Left ventricle myocardium inferior (tissue), 1 donor: ENCODE data around the gene ESPN. TPM values are rescaled to one million over a fixed set of nuclear protein-coding genes. Genes with fewer than 3 reads are reported as not detected.

Experiments used
- DNase-seq: peaks from one replicate; pipeline ENCODE4 v3.0.0-alpha.2; 2020
- H3K27ac ChIP-seq: fragments of 200-600 bp; replicated peaks from 2 replicates; pipeline ENCODE4 v1.8.0; 2021
- H3K27me3 ChIP-seq: fragments of 200-600 bp; 2 replicates; pipeline ENCODE4 v1.8.0; 2021; ENCODE audit warnings: low read depth
- H3K36me3 ChIP-seq: fragments of 200-600 bp; 2 replicates; pipeline ENCODE4 v1.8.0; 2021
- H3K4me1 ChIP-seq: fragments of 200-600 bp; 2 replicates; pipeline ENCODE4 v1.8.0; 2021
- H3K4me3 ChIP-seq: fragments of 200-600 bp; 2 replicates; pipeline ENCODE4 v1.8.0; 2021; ENCODE audit warnings: mild to moderate bottlenecking, moderate library complexity
- H3K9me3 ChIP-seq: fragments of 200-600 bp; replicated peaks from 2 replicates; pipeline ENCODE4 v1.8.0; 2021
- intact Hi-C: fragments of 100-400 bp; cut with micrococcal nuclease; formaldehyde crosslinking; loops from one replicate; pipeline ENCODE4 v1.11.0; 2022
- total RNA-seq: library from RNA; stranded (reverse); fragmentation: NEBNext Ultra II Directional; extraction: Animal tissue kit (Norgen Biotek cat#: 25700); gene quantifications from one replicate; pipeline ENCODE4 v1.2.1, GENCODE V29; 2021
- TF ChIP-seq, protein P1 (sequence below): fragments of 200-600 bp; IDR thresholded peaks from 2 replicates; pipeline ENCODE4 v1.8.0; 2021; ENCODE audit warnings: antibody characterized with exemption, mild to moderate bottlenecking, borderline replicate concordance
- donor health status: DM: no; HTN: yes; CAD: no; lungs with severe emphysema.

Gene ESPN
- total RNA-seq, 1 donor from 2014 or later = 0.41 TPM

- Histone ChIP-seq H3K9me3 (no peaks in the 10 kb centered on the region), H3K4me1 (peaks cover 37% of the 10 kb centered on the region), H3K4me3 (no peak overlapping the region), H3K27ac (no peak overlapping the region), H3K36me3 (peaks cover 28% of the 10 kb centered on the region), H3K27me3 (peaks cover 50% of the 10 kb centered on the region)
- TF ChIP-seq, protein P1, sequence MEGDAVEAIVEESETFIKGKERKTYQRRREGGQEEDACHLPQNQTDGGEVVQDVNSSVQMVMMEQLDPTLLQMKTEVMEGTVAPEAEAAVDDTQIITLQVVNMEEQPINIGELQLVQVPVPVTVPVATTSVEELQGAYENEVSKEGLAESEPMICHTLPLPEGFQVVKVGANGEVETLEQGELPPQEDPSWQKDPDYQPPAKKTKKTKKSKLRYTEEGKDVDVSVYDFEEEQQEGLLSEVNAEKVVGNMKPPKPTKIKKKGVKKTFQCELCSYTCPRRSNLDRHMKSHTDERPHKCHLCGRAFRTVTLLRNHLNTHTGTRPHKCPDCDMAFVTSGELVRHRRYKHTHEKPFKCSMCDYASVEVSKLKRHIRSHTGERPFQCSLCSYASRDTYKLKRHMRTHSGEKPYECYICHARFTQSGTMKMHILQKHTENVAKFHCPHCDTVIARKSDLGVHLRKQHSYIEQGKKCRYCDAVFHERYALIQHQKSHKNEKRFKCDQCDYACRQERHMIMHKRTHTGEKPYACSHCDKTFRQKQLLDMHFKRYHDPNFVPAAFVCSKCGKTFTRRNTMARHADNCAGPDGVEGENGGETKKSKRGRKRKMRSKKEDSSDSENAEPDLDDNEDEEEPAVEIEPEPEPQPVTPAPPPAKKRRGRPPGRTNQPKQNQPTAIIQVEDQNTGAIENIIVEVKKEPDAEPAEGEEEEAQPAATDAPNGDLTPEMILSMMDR = no peak
- no peak for DNase-seq
- intact Hi-C loops = no loop called here
These were observed 38.5 kb downstream of the ESPN start for GRCh38 chr1:6463120-6463412.

- Histone ChIP-seq H3K9me3 (no peaks in the 10 kb centered on the region), H3K27ac (peak overlapping the region; percentile 16), H3K27me3 (peaks cover 36% of the 10 kb centered on the region), H3K4me3 (no peak overlapping the region), H3K36me3 (peaks cover 41% of the 10 kb centered on the region), H3K4me1 (peaks cover 37% of the 10 kb centered on the region)
- intact Hi-C loops = no loop called here
- TF ChIP-seq, protein P1 = peak; percentile 44
- DNase-seq = peak; percentile 79
These were observed 39.9 kb downstream of the ESPN start for GRCh38 chr1:6464514-6464836.

- Histone ChIP-seq H3K4me1 (peaks cover 34% of the 10 kb centered on the region), H3K27me3 (peaks cover 32% of the 10 kb centered on the region)
These were observed 40.3 kb downstream of the ESPN start for GRCh38 chr1:6464915-6465314.

GRCh38 chr1:6465461-6466005, 41.0 kb downstream of the ESPN start:
- H3K36me3 ChIP-seq = peaks cover 52% of the 10 kb centered on the region
- no peak overlapping the region for H3K27ac ChIP-seq
- no peak for DNase-seq
- H3K4me1 ChIP-seq = peaks cover 28% of the 10 kb centered on the region
- intact Hi-C loops = no loop called here
- H3K9me3 ChIP-seq = no peaks in the 10 kb centered on the region
- TF ChIP-seq, protein P1 = no peak
- H3K4me3 ChIP-seq = peak overlapping the region; percentile 14
- peaks cover 26% of the 10 kb centered on the region for H3K27me3 ChIP-seq

More at GRCh38 chr1:6464915-6465314, 40.3 kb downstream of the ESPN start:
- Histone ChIP-seq H3K9me3 (no peaks in the 10 kb centered on the region), H3K4me3 (no peak overlapping the region), H3K36me3 (peaks cover 45% of the 10 kb centered on the region), H3K27ac (peak overlapping the region; percentile 2)
- TF ChIP-seq, protein P1 = no peak
- DNase-seq = no peak
- intact Hi-C loops = no loop called here

DNA sequence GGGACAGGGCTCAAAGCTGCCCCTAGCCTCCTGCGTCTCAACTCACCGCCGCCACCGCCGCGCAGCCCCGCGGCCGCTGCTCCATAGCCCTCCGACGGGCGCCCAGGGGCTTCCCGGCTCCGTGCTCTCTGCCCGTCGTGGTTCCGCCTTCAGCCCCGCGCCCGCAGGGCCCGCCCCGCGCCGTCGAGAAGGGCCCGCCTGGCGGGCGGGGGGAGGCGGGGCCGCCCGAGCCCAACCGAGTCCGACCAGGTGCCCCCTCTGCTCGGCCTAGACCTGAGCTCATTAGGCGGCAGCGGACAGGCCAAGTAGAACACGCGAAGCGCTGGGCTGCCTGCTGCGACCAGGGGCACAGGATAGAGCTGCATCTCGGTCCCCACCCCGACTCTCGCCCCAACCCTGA, 41.4 kb downstream of the ESPN start, which contains the start of gene TNFRSF25:
Gene TNFRSF25, minus strand, starts transcription at position 151 of the 400 bp plus-strand sequence. Its CDS starts 66 bp downstream, at position 85.
- Histone ChIP-seq H3K36me3 (peaks cover 56% of the 10 kb centered on the region), H3K4me3 (peak within 1 kb of the TSS; percentile 14), H3K4me1 (peaks cover 23% of the 10 kb centered on the region), H3K9me3 (no peaks in the 10 kb centered on the region), H3K27ac (peak within 1 kb of the TSS; percentile 2), H3K27me3 (peaks cover 21% of the 10 kb centered on the region)
- intact Hi-C loops = no loop called here
- DNase-seq = no peak
- TF ChIP-seq, protein P1 = no peak

GRCh38 chr1:6466751-6467150, 42.2 kb downstream of the ESPN start:
- Histone ChIP-seq H3K27ac (no peak overlapping the region), H3K27me3 (peaks cover 14% of the 10 kb centered on the region), H3K4me3 (no peak overlapping the region), H3K36me3 (peaks cover 58% of the 10 kb centered on the region), H3K9me3 (no peaks in the 10 kb centered on the region), H3K4me1 (peaks cover 20% of the 10 kb centered on the region)
- intact Hi-C loops = no loop called here
- TF ChIP-seq, protein P1 = no peak
- DNase-seq = no peak
